H1 (cell line): ENCODE measurements around the gene LMTK2. TPM values are rescaled to one million over a fixed set of nuclear protein-coding genes. Genes with fewer than 3 reads are reported as not detected.

ENCODE experiments used
- CTCF ChIA-PET: fragments of 300-600 bp; sonication (Branson Sonifier 250); formaldehyde crosslinking; loops from one replicate; lab custom pipeline; 2021; ENCODE audit not compliant: partially characterized antibody; lab: Charles Lee
- POLR2A ChIA-PET: fragments of 300-600 bp; sonication (Branson Sonifier 250); formaldehyde crosslinking; loops from one replicate; lab custom pipeline; 2021; ENCODE audit warnings: inconsistent platforms; ENCODE audit not compliant: partially characterized antibody; lab: Charles Lee
- DNase-seq, 2 experiments: peaks; one replicate each; pipeline versions ENCODE4 v3.0.0 to v3.0.0-alpha.2; 2010 to 2022; ENCODE audit warnings: low spot score in 2 of 2, low read depth in 1 of 2, mixed read lengths in 1 of 2
- FAIRE-seq: peaks from 2 replicates; lab custom pipeline; 2011; peaks lifted over from hg19 to GRCh38; lab: Jason Lieb, UNC
- H2AFZ ChIP-seq: 2 replicates; pipeline ENCODE4 v1.8.1; 2012; ENCODE audit warnings: low read length, inconsistent platforms
- H2AK5ac ChIP-seq: 2 replicates; pipeline ENCODE4 v1.6.1; 2013; ENCODE audit warnings: low read depth, low read length
- H2BK120ac ChIP-seq: replicated peaks from 2 replicates; pipeline ENCODE3; 2013; ENCODE audit warnings: low read depth, low read length, inconsistent platforms
- H2BK12ac ChIP-seq: 2 replicates; pipeline ENCODE4 v1.6.1; 2013; ENCODE audit warnings: low read depth, low read length
- H2BK15ac ChIP-seq: 2 replicates; pipeline ENCODE4 v1.6.1; 2013; ENCODE audit warnings: low read length
- H2BK20ac ChIP-seq: 2 replicates; pipeline ENCODE4 v1.6.1; 2013; ENCODE audit warnings: low read length
- H2BK5ac ChIP-seq: 2 replicates; pipeline ENCODE4 v1.6.1; 2013; ENCODE audit warnings: low read depth, low read length
- H3K14ac ChIP-seq: 2 replicates; pipeline ENCODE4 v1.6.1; 2013; ENCODE audit warnings: inconsistent platforms; ENCODE audit not compliant: insufficient read length
- H3K18ac ChIP-seq: 2 replicates; pipeline ENCODE4 v1.6.1; 2013; ENCODE audit warnings: low read length; ENCODE audit errors: extremely low read depth
- H3K23ac ChIP-seq: 2 replicates; pipeline ENCODE4 v1.6.1; 2013; ENCODE audit warnings: inconsistent platforms; ENCODE audit not compliant: insufficient read length
- H3K23me2 ChIP-seq: 2 replicates; pipeline ENCODE4 v1.6.1; 2013; ENCODE audit warnings: low read depth, low read length
- H3K27ac ChIP-seq: 2 replicates; pipeline ENCODE4 v1.6.1; 2011; ENCODE audit warnings: low read depth, low read length, inconsistent platforms
- H3K27me3 ChIP-seq, 4 experiments: replicated peaks in 1 of 4; 1 replicate in 1 of 4; 2 replicates in 3 of 4; pipeline versions ENCODE4 v1.6.1 to v1.8.1; 2011 to 2013; ENCODE audit warnings: low read length in 3 of 4, mild to moderate bottlenecking in 3 of 4, inconsistent platforms in 2 of 4, mixed read lengths in 2 of 4, moderate library complexity in 1 of 4; ENCODE audit not compliant: control insufficient read depth in 3 of 4, insufficient read depth in 3 of 4; ENCODE audit errors: extremely low read depth in 1 of 4
- H3K36me3 ChIP-seq, 4 experiments: 2 replicates each; pipeline versions ENCODE4 v1.6.1 to v1.8.1; 2011 to 2013; ENCODE audit warnings: mild to moderate bottlenecking in 4 of 4, low read length in 3 of 4, moderate library complexity in 2 of 4, control low read depth in 1 of 4, inconsistent platforms in 1 of 4; ENCODE audit not compliant: insufficient read depth in 4 of 4, control insufficient read depth in 2 of 4
- H3K4ac ChIP-seq: replicated peaks from 2 replicates; pipeline ENCODE3; 2013; ENCODE audit warnings: low read length, low read depth, mixed read lengths, inconsistent platforms; ENCODE audit not compliant: insufficient read length
- H3K4me1 ChIP-seq, 4 experiments: replicated peaks in 1 of 4; 1 replicate in 1 of 4; 2 replicates in 3 of 4; pipeline versions ENCODE4 v1.6.1 to v1.8.1; 2011 to 2013; ENCODE audit warnings: low read length in 3 of 4, inconsistent platforms in 2 of 4, mixed read lengths in 1 of 4; ENCODE audit not compliant: insufficient read depth in 4 of 4, control insufficient read depth in 3 of 4
- H3K4me2 ChIP-seq, 2 experiments: 2 replicates each; pipeline versions ENCODE4 v1.6.1 to v1.8.1; 2011 to 2013; ENCODE audit warnings: low read depth in 2 of 2, low read length in 2 of 2, control low read depth in 1 of 2, inconsistent platforms in 1 of 2, mild to moderate bottlenecking in 1 of 2; ENCODE audit not compliant: insufficient read depth in 1 of 2
- H3K4me3 ChIP-seq, 4 experiments: fragments of 200-600, 300-600 bp in 1 of 4; sonication (generic), shearing (Covaris generic), sonication (Bioruptor Twin) in 1 of 4; 2 replicates each; pipeline versions ENCODE4 v1.5.1 to v1.8.1; 2011 to 2016; ENCODE audit warnings: low read length in 4 of 4, low read depth in 3 of 4, control low read depth in 2 of 4, inconsistent platforms in 2 of 4, mild to moderate bottlenecking in 2 of 4, mixed read lengths in 1 of 4, moderate library complexity in 1 of 4; ENCODE audit not compliant: insufficient read depth in 2 of 4; ENCODE audit errors: extremely low read depth in 1 of 4
- H3K56ac ChIP-seq: replicated peaks from 2 replicates; pipeline ENCODE3; 2013; ENCODE audit warnings: low read depth, mild to moderate bottlenecking, mixed read lengths, low read length, inconsistent platforms; ENCODE audit not compliant: insufficient read length
- H3K79me1 ChIP-seq: 2 replicates; pipeline ENCODE4 v1.6.1; 2013; ENCODE audit warnings: low read depth, low read length, control low read depth
- H3K79me2 ChIP-seq, 2 experiments: 2 replicates each; pipeline versions ENCODE4 v1.6.1 to v1.8.1; 2012 to 2013; ENCODE audit warnings: low read length in 2 of 2, mild to moderate bottlenecking in 2 of 2, inconsistent platforms in 1 of 2; ENCODE audit not compliant: insufficient read depth in 2 of 2, control insufficient read depth in 1 of 2
- H3K9ac ChIP-seq, 4 experiments: replicated peaks in 1 of 4; 1 replicate in 1 of 4; 2 replicates in 3 of 4; pipeline versions ENCODE4 v1.6.1 to v1.8.1; 2011 to 2013; ENCODE audit warnings: low read depth in 3 of 4, low read length in 3 of 4, control low read depth in 2 of 4, mild to moderate bottlenecking in 2 of 4, moderate library complexity in 2 of 4, inconsistent platforms in 1 of 4; ENCODE audit errors: extremely low read depth in 1 of 4
- H3K9me3 ChIP-seq, 2 experiments: 2 replicates each; pipeline versions ENCODE4 v1.6.1 to v1.8.1; 2012 to 2013; ENCODE audit warnings: mild to moderate bottlenecking in 2 of 2, moderate library complexity in 2 of 2, control low read depth in 1 of 2, inconsistent platforms in 1 of 2, low read depth in 1 of 2, low read length in 1 of 2, mixed read lengths in 1 of 2; ENCODE audit not compliant: insufficient read depth in 2 of 2
- H4K20me1 ChIP-seq, 2 experiments: replicated peaks in 1 of 2; 2 replicates each; pipeline versions ENCODE3 to v1.8.1; 2011 to 2013; ENCODE audit warnings: inconsistent platforms in 2 of 2, low read length in 2 of 2, mild to moderate bottlenecking in 1 of 2; ENCODE audit not compliant: insufficient read depth in 2 of 2, control insufficient read depth in 1 of 2
- H4K5ac ChIP-seq: 2 replicates; pipeline ENCODE4 v1.6.1; 2013; ENCODE audit warnings: low read length, low read depth, mixed read lengths, inconsistent platforms; ENCODE audit not compliant: insufficient read length
- H4K8ac ChIP-seq: 2 replicates; pipeline ENCODE4 v1.8.0; 2013; ENCODE audit warnings: mild to moderate bottlenecking, moderate library complexity, low read length, inconsistent platforms; ENCODE audit not compliant: insufficient read depth; ENCODE audit errors: extremely low read depth
- H4K91ac ChIP-seq: replicated peaks from 2 replicates; pipeline ENCODE3; 2013; ENCODE audit warnings: low read length, mixed read lengths, inconsistent platforms; ENCODE audit not compliant: insufficient read length
- KDM5A ChIP-seq: fragments of 200-600 bp; IDR thresholded peaks from 2 replicates; pipeline ENCODE4 v1.7.1; 2012; ENCODE audit warnings: mild to moderate bottlenecking, low read length, inconsistent platforms, mixed read lengths
- RFX5 ChIP-seq: IDR thresholded peaks from 2 replicates; pipeline ENCODE4 v1.6.1; 2011; ENCODE audit warnings: low read depth, low read length, improper control_type of control experiment, borderline replicate concordance
- WGBS, 2 experiments: shearing (Covaris generic) in 1 of 2; methylation state at CpG; one replicate each; pipeline versions ENCODE4 v1.1.6 to v1.1.7; 2013 to 2015; ENCODE audit warnings: low lambda C conversion rate in 2 of 2, mixed read lengths in 2 of 2, inconsistent platforms in 1 of 2, low coverage in 1 of 2, missing lambda C conversion rate in 1 of 2; ENCODE audit not compliant: insufficient replicate concordance in 2 of 2, insufficient coverage in 1 of 2, insufficient read length in 1 of 2; ENCODE audit errors: extremely low coverage in 1 of 2, missing lambda C conversion rate in 1 of 2; 5-methylcytosine and 5-hydroxymethylcytosine counted together
- polyA plus RNA-seq, 7 experiments: library from polyadenylated mRNA; depleted of rRNA in 3 of 7; stranded (reverse) in 5 of 7; unstranded in 2 of 7; fragments of >200 nt in 5 of 7; fragments of 200-250 nt in 2 of 7; gene quantifications; 1 replicate in 5 of 7; 2 replicates in 1 of 7; 4 replicates in 1 of 7; pipeline versions ENCODE4 v1.2.1 to v1.2.3, GENCODE V29; 2011 to 2013; ENCODE audit warnings: missing spikeins in 2 of 7, mixed read lengths in 2 of 7
- total RNA-seq: library from RNA; stranded (reverse); fragmentation: NEBNext Ultra II Directional; extraction: Animal tissue kit (Norgen Biotek cat#: 25700); gene quantifications from 2 replicates; pipeline ENCODE4 v1.2.1, GENCODE V29; 2021
- TF ChIP-seq, protein P1 (sequence below): IDR thresholded peaks from 2 replicates; pipeline ENCODE4 v1.6.1; 2011; ENCODE audit warnings: low read depth, mild to moderate bottlenecking, low read length; ENCODE audit not compliant: insufficient read depth

Gene LMTK2
- total and polyA plus RNA-seq, 2 of the 8 experiments (the other 6 are each of a cell fraction or from before 2014, with no cell fraction given) = 9.7 to 30.7 TPM

DNA sequence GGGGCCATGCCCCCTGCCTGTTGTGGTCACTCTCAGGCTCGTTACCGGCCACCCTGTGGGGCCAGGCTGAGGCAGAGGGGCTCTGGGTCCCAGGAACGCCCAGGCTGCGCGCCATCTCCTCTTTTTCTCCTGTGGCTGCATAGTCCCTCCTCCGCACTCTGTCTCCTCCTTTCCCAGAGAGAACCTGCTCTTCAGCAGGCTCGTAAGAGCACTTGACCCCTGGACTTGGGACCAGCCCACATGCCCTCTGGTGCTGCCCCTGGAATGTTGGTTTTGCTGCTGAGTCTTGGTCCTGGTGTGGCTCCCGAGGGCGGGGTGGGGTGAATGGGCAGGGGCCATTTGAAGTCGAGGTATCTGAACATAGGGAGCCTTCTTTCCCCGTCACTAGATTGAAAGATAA is 98.0 kb downstream of the LMTK2 start:
- H3K36me3 ChIP-seq = peaks cover 0 to 15% (median 0%) of the 10 kb centered on the region in 4 experiments; a peak in 4 of 8 replicates
- H3K4me1 ChIP-seq = no peaks in the 10 kb centered on the region
- H3K18ac ChIP-seq = no peak overlapping the region
- no peak overlapping the region for H2BK12ac ChIP-seq
- no peaks in the 10 kb centered on the region for H3K9me3 ChIP-seq
- peaks cover 0 to 5% of the 10 kb centered on the region in 2 experiments for H4K20me1 ChIP-seq
- H2AFZ ChIP-seq = no peak overlapping the region
- H4K5ac ChIP-seq = no peak overlapping the region
- no peak overlapping the region for H2BK5ac ChIP-seq
- H3K9ac ChIP-seq = no peak overlapping the region
- no peak overlapping the region for H4K8ac ChIP-seq
- CTCF ChIA-PET = interaction anchor here (0.8 to 1.0 kb wide), 2 partner anchors 29 to 183 kb away, joined by 3 to 7 read pairs; no protein-coding TSS in a partner anchor
- TF ChIP-seq RFX5 = no peak
- TF ChIP-seq, protein P1, sequence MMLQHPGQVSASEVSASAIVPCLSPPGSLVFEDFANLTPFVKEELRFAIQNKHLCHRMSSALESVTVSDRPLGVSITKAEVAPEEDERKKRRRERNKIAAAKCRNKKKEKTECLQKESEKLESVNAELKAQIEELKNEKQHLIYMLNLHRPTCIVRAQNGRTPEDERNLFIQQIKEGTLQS = no peak
- no peak for TF ChIP-seq KDM5A
- TF ChIP-seq, all 59 proteins: peak for 0
- no peak overlapping the region for H3K27ac ChIP-seq
- H2BK120ac ChIP-seq = no peak overlapping the region
- no peak overlapping the region for H4K91ac ChIP-seq
- no peak overlapping the region for H3K23ac ChIP-seq
- H3K27me3 ChIP-seq = no peaks in the 10 kb centered on the region
- no peaks in the 10 kb centered on the region; the same call in 1 of the 2 replicates for H3K79me1 ChIP-seq
- H2AK5ac ChIP-seq = no peak overlapping the region
- no peak overlapping the region for H3K4me3 ChIP-seq
- no peak overlapping the region for H2BK15ac ChIP-seq
- no peaks in the 10 kb centered on the region; the same call in 1 of the 2 replicates for H3K23me2 ChIP-seq
- DNase-seq (no peak), FAIRE-seq (no peak)
- no peak overlapping the region for H2BK20ac ChIP-seq
- H3K4me2 ChIP-seq = no peak overlapping the region
- peaks cover 0 to 7% of the 10 kb centered on the region in 2 experiments; a peak in 3 of 4 replicates for H3K79me2 ChIP-seq
- H3K14ac ChIP-seq = no peak overlapping the region
- POLR2A ChIA-PET = interaction anchor here (0.9 kb wide), 1 partner anchor 25 kb away, joined by 3 read pairs; no protein-coding TSS in a partner anchor
- WGBS, 2 experiments = 88% methylated on average over 11 of the region's 11 CpGs; no CpG with 5 or more reads in 1 of the 2 experiments
- no peak overlapping the region for H3K4ac ChIP-seq
- no peak overlapping the region for H3K56ac ChIP-seq
